Mucosa of descending colon (tissue), 3 donors: ENCODE results near the gene LMCD1. TPM values are rescaled to one million over a fixed set of nuclear protein-coding genes. Genes with fewer than 3 reads are reported as not detected.
"Not testable (repeated sequence)": the region's sequence is repeated elsewhere in the genome, so short reads cannot be mapped to it uniquely, and the experiment has no call there.

ENCODE experiments used
- ATAC-seq: fragments of 200-7000 bp; cut with Tn5 transposase; one replicate; pipeline ENCODE4 v1.9.1; 2020; ENCODE audit warnings: mild to moderate bottlenecking, moderate library complexity
- DNase-seq, 3 donors: peaks; one replicate each; pipeline ENCODE4 v3.0.0-alpha.2; 2020
- H3K36me3 ChIP-seq: fragments of 200-600 bp; one replicate; pipeline ENCODE4 v1.8.0; 2021; ENCODE audit warnings: low read depth, mild to moderate bottlenecking
- H3K4me1 ChIP-seq: fragments of 200-600 bp; one replicate; pipeline ENCODE4 v1.8.0; 2021; ENCODE audit warnings: low read depth, mild to moderate bottlenecking
- H3K4me3 ChIP-seq: fragments of 200-600 bp; one replicate; pipeline ENCODE4 v1.8.0; 2021; ENCODE audit warnings: mild to moderate bottlenecking
- H3K9me3 ChIP-seq: fragments of 200-600 bp; one replicate; pipeline ENCODE4 v1.8.0; 2021; ENCODE audit warnings: mild to moderate bottlenecking
- CTCF ChIP-seq: fragments of 200-600 bp; IDR thresholded peaks from one replicate; pipeline ENCODE4 v1.8.0; 2022; ENCODE audit warnings: antibody characterized with exemption, mild to moderate bottlenecking
- intact Hi-C, 2 donors: fragments of 100-400 bp; cut with DNase I in 1 of 2; cut with micrococcal nuclease in 1 of 2; formaldehyde crosslinking; loops; one replicate each; pipeline versions ENCODE4 v1.11.0 to v1.11.1; 2022; cut with DNase I, micrococcal nuclease
- total RNA-seq, 3 donors: library from RNA; stranded (reverse); fragmentation: NEBNext Ultra II Directional in 2 of 3; extraction: Animal tissue kit (Norgen Biotek cat#: 25700) in 2 of 3; gene quantifications; one replicate each; pipeline versions ENCODE4 v1.2.1 to v1.2.4, GENCODE V29; 2021 to 2023
- donor health status: DM: no; HTN: no; CAD: no; lungs with moderate emphysema.
- donor health status: DM: no; HTN: no; CAD: no.
- donor health status: DM: no; HTN: yes; CAD: no.

LMCD1 gene
- total RNA-seq, 3 donors from 2014 or later, result 5.1 to 9.7 (median 7.2) TPM

DNA sequence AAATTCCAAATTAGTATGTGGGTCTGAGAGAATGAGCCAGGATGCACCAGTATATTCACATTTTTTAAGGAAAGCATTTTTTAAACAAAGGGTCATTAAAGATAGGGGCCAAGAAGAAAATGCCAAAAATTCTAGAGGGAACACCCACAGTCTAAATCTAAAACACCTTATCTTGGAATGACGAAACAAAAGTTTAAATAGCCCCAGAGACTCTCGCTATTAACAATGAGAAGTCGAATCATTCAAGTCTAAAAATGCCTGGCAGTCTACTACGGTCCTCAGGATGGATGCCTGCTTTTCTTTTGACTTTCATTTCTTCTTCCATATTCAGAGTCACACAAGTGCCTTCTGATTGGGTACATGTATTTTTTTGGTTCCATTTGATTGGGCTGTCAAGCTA, 76.7 kb downstream of the LMCD1 start:
- Histone ChIP-seq H3K4me1 (no peaks in the 10 kb centered on the region), H3K4me3 (no peak overlapping the region), H3K9me3 (no peaks in the 10 kb centered on the region), H3K36me3 (no peaks in the 10 kb centered on the region)
- intact Hi-C loops, result no loop called here
- ATAC-seq (no peak), DNase-seq (no peak)
- no peak for TF ChIP-seq CTCF

DNA sequence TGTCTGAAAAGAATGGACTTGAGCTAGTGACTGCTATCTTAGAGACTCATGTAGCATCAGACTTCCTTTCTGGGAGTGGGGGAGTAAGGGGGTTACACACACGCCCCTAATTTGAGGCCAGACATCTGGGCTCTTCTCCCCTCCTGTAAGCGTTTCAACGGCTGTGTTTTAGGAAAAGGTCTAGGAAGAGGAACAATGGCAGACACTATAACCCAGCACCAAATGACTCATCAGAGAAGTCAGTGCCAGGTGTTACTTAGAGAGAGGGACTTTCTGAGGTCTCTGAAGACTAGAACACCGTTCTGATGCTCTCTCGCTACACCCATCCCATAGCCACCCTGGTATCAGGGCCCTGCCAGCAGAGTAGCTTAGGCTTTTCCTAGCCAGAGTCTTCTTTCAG, 77.5 kb downstream of the LMCD1 start:
- ATAC-seq (no peak), DNase-seq (no peak)
- Histone ChIP-seq H3K9me3 (no peaks in the 10 kb centered on the region), H3K4me3 (no peak overlapping the region), H3K4me1 (no peaks in the 10 kb centered on the region), H3K36me3 (no peaks in the 10 kb centered on the region)
- no peak for TF ChIP-seq CTCF
- intact Hi-C loops, result no loop called here

GRCh38 chr3:8579943-8580342, 78.3 kb downstream of the LMCD1 start:
- ATAC-seq (no peak), DNase-seq (no peak)
- no peak overlapping the region for H3K4me3 ChIP-seq
- intact Hi-C loops, result no loop called here
- no peak for TF ChIP-seq CTCF
- H3K4me1 ChIP-seq, result no peaks in the 10 kb centered on the region
- H3K9me3 ChIP-seq, result no peaks in the 10 kb centered on the region
- H3K36me3 ChIP-seq, result no peaks in the 10 kb centered on the region

DNA sequence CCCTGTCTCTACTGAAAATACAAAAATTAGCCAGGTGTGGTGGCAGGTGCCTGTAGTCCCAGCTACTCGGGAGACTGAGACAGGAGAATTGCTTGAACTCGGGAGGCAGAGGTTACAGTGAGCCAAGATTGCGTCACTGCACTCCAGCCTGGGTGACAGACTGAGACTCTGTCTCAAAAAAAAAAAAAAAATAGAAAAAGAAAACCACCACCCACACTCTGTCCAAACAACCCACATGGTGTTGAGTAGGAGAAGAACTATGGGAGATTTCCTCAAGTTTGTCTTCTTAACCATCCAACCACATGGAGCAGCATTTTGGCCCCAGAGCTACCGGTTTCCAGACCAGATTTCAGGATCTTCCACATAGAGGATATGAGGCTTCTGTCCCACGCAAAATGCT, 78.8 kb downstream of the LMCD1 start:
- intact Hi-C loops, ATAC-seq, H3K36me3 ChIP-seq, DNase-seq, H3K4me1 ChIP-seq, H3K4me3 ChIP-seq, H3K9me3 ChIP-seq: not testable (repeated sequence)

- no peaks in the 10 kb centered on the region for H3K9me3 ChIP-seq
- ATAC-seq (no peak), DNase-seq (no peak)
- H3K4me1 ChIP-seq, result no peaks in the 10 kb centered on the region
- intact Hi-C loops, result no loop called here
- H3K36me3 ChIP-seq, result no peaks in the 10 kb centered on the region
- no peak for TF ChIP-seq CTCF
- no peak overlapping the region for H3K4me3 ChIP-seq
Observed at GRCh38 chr3:8581373-8581772, 79.8 kb downstream of the LMCD1 start.

- TF ChIP-seq CTCF, result no peak
- no peak for ATAC-seq
Observed at GRCh38 chr3:8581806-8582445, 80.3 kb downstream of the LMCD1 start.

More at GRCh38 chr3:8581806-8582445, 80.3 kb downstream of the LMCD1 start:
- Histone ChIP-seq H3K36me3 (no peaks in the 10 kb centered on the region), H3K4me1 (no peaks in the 10 kb centered on the region), H3K4me3 (no peak overlapping the region), H3K9me3 (no peaks in the 10 kb centered on the region)
- intact Hi-C loops, result no loop called here
- no peak for DNase-seq
